HG03060 (cell line): ENCODE measurements around the gene ZNF668.
A peak's percentile ranks its signal among the peaks of the same experiment; 100 is the strongest.

Source experiments
- ATAC-seq: cut with Tn5 transposase; IDR thresholded peaks from one replicate; pipeline ENCODE4 v1.9.1; 2021; ENCODE audit warnings: low read depth, moderate number of reproducible peaks; ENCODE audit not compliant: unreplicated experiment

The ZNF668 gene

DNA sequence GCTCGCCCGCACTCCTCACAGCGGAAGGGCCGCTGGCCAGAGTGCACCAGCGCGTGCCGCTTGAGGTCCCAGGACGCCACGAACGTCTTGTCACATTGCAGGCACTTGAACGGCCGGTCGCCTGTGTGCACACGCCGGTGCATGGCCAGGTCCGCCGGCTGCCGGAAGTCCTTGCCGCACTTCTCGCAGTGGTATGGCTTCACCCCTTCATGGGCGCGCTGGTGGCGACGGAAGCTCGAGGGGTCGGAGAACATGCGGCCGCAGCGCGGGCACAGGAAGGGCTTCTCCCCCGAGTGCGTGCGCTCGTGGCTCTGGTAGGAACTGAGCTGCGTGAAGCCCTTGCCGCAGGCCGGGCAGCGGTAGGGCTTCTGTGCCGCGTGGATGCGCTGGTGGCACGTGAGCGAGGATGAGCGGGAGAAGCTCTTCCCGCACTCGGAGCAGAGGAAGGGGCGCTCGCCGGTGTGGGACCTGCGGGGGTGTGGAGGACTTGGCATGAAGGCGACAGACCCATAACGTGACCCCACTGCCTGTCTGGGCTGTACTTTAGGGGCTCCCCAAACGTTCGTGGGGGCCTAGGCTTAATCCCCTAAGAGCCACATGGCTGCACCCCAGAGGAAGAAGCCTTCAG is 12.1 kb downstream of the ZNF668 start:
- no peak for ATAC-seq

- no peak for ATAC-seq
Observed at GRCh38 chr16:31061126-31061812, 12.8 kb downstream of the ZNF668 start.

DNA sequence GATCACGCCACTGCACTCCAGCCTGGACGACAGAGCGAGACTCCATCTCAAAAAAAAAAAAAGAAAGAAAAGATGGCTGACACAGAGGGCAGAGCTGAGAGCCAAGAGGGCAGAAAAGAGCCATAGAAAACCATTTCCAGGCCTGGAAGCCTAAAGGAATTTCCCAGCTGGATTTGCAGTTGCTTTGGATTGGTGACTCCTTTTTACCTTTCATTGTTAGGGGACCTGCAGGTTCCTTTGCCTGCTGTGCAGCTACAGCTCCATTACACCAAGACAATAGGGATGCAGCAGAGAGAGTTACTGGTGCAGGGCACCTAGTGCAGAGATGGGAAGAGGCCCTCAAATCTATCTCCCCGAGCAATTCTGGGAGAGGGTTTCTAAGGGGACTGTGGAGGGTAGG is 18.4 kb downstream of the ZNF668 start:
- ATAC-seq: no peak

- ATAC-seq: no peak
Observed at GRCh38 chr16:31052114-31052513, 21.9 kb downstream of the ZNF668 start.

DNA sequence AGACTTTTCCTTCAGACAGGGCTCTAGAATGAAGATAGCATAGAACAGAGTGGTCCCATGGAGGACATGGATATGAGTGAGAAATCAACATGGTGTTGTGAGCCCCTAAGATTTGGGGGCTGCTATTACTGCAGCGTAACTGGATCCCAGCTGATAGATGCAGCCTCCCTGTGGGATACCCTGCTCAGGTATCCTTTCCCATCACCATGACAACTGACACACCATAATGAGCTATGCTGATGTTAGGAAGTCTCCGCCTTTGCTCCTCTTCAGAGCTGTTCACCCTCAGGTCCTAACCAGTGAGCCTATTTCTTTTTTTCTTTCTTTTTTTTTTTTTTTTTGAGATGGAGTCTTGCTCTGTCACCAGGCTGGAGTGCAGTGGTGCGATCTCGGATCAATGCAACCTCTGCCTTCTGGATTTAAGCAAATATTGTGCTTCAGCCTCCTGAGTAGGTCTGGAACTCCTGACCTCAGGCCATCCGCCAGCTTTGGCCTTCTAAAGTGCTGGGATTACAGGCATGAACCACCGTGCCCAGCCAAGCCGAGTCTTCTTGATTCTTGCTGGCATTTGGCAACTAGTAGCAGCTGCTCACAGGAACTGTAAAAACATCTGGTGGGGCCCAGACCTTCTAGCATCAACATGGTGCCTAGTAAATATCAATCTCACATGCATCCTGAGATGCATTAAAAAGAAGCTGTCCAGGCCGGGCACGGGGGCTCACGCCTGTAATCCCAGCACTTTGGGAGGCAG is 23.6 kb downstream of the ZNF668 start:
- no peak for ATAC-seq

- ATAC-seq: no peak
Observed at GRCh38 chr16:31043898-31044481, 30.1 kb downstream of the ZNF668 start.

DNA sequence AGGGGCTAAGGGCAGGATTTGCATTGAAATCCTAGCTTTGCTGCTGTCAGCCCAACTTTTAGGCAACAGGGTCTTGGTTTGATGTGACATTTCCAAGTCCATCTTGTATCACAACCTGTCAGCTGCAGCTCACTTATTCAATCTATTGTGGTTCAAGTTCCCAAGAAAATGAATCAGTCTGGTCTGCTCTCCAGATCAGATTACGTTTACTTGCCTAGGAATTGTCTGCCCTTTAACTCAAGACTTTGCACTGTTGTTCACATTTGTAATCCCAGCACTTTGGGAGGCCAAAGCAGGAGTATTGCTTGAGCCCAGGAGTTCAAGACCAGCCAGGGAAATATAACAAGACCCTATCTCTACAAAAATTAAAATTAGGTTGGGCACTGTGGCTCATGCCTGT is 30.7 kb downstream of the ZNF668 start:
- no peak for ATAC-seq

GRCh38 chr16:31042866-31043265 is 31.2 kb downstream of the ZNF668 start:
- ATAC-seq: no peak

- no peak for ATAC-seq
Observed at GRCh38 chr16:31038993-31039392, 35.0 kb downstream of the ZNF668 start.

GRCh38 chr16:31036691-31037090 is 37.3 kb downstream of the ZNF668 start:
- ATAC-seq: no peak

DNA sequence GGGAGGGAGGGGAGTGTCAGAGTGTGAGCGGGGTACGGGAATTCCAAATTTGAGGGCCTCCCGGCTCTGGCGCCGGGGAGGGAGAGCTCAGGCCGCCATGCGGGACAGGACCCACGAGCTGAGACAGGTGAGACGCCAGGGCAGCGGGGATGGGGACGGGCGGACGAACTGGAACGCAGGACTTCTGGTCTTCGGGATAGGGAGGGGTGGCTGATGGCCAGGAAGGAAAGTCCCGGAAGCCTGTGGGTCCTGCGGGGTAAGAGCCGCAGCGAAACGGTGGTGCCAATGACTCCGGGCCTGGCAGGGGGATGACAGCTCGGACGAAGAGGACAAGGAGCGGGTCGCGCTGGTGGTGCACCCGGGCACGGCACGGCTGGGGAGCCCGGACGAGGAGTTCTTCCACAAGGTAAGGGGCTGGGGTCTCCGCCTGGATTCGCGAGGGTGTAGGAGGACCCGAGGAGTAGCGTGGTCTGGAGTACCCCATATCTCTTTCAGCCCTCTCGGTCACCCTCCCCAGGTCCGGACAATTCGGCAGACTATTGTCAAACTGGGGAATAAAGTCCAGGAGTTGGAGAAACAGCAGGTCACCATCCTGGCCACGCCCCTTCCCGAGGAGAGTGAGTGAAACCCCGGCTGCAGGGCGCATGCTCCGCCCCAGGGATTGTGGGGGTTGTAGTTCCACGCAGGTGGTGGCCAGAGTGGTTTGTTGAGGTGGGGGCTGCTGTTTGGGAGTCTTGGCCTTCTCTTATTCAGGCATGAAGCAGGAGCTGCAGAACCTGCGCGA is 40.1 kb downstream of the ZNF668 start:
- ATAC-seq: no peak

- ATAC-seq: peak; percentile 75
Observed at GRCh38 chr16:31032736-31033708, 41.0 kb downstream of the ZNF668 start, which contains the start of gene STX4. STX4 (plus strand) TSS chr16:31033558; CDS start chr16:31033806, 248 bp downstream.

GRCh38 chr16:31031276-31031675 is 42.8 kb downstream of the ZNF668 start:
- no peak for ATAC-seq

- ATAC-seq: no peak
Observed at GRCh38 chr16:31029272-31029671, 44.8 kb downstream of the ZNF668 start.

DNA sequence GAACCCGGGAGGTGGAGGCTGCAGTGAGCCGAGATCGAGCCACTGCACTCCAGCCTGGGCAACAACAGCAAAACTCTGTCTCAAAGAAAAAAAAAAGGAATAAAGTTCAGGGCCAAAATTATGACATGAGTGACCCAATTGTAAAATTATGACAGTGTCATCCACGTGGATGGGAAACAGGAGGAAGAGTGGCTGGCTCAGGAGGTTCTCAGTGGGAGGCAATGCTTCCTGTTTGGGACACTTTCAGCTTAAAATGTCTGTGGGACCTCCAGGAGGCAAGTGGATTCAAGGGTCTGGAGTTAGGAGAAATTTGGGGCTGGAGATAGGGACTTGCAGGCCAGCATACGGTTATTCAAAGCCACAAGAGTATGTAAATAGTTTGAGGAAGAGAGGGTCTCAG is 48.7 kb downstream of the ZNF668 start:
- ATAC-seq: no peak

GRCh38 chr16:31023627-31024226 is 50.3 kb downstream of the ZNF668 start:
- ATAC-seq: no peak

DNA sequence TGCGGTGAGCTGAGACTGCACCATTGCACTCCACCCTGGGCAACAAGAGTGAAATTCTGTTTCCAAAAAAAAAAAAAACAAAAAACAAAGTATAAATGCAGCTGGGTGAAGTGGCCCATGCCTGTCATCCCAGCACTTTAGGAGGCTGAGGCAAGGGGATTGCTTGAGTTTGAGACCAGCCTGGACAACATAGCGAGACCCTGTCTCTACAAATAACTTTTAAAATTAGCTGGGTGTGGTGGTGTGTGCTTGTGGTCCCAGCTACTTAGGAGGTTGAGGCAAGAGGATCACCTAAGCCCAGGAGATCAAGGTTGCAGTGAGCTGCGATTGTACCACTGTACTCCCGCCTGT is 50.8 kb downstream of the ZNF668 start:
- no peak for ATAC-seq

GRCh38 chr16:31022544-31023251 is 51.3 kb downstream of the ZNF668 start:
- ATAC-seq: no peak
